ENCODE measurements around the gene PRKG1.
"Not testable (repeated sequence)": the region's sequence is repeated elsewhere in the genome, so short reads cannot be mapped to it uniquely, and the experiment has no call there.

The PRKG1 gene

GRCh38 chr10:51993475-51993874 is 919.2 kb downstream of the PRKG1 start:
- DNase-seq (ENCODE audit: low read depth, low spot score) = no peak
- H3K4me3 ChIP-seq (ENCODE audit: low read length) = no peak overlapping the region

GRCh38 chr10:51999096-51999495 is 924.8 kb downstream of the PRKG1 start:
- DNase-seq (ENCODE audit: low read depth, low spot score) = no peak
- no peak overlapping the region for H3K4me3 ChIP-seq (ENCODE audit: low read length)

- no peak overlapping the region for H3K4me3 ChIP-seq (ENCODE audit: low read length)
- DNase-seq (ENCODE audit: low read depth, low spot score) = peak; percentile 16
Observed at GRCh38 chr10:52004342-52004949, 930.2 kb downstream of the PRKG1 start.

DNA sequence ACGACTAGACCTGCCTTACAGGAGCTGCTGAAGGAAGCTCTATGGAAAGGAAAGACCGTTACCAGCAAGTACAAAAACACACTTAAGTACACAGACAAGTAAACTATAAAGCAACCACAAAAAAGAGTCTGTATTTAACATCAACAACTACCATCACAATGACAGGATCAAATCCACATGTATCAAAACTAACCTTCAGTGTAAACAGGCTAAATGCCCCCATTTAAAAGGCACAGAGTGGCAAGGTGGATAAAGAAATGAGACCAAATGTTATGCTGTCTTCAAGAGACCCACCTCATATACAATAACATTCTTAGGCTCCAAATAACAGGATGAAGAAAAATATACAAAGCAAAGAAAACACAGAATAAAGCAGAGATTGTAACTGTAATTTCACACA is 932.8 kb downstream of the PRKG1 start:
- DNase-seq (ENCODE audit: low read depth, low spot score) = no peak

GRCh38 chr10:52011118-52011517 is 936.8 kb downstream of the PRKG1 start:
- H3K4me3 ChIP-seq (ENCODE audit: low read length) = no peak overlapping the region
- no peak for DNase-seq (ENCODE audit: low read depth, low spot score)

More for the DNA sequence above, 932.8 kb downstream of the PRKG1 start:
- no peak overlapping the region for H3K4me3 ChIP-seq (ENCODE audit: low read length)

DNA sequence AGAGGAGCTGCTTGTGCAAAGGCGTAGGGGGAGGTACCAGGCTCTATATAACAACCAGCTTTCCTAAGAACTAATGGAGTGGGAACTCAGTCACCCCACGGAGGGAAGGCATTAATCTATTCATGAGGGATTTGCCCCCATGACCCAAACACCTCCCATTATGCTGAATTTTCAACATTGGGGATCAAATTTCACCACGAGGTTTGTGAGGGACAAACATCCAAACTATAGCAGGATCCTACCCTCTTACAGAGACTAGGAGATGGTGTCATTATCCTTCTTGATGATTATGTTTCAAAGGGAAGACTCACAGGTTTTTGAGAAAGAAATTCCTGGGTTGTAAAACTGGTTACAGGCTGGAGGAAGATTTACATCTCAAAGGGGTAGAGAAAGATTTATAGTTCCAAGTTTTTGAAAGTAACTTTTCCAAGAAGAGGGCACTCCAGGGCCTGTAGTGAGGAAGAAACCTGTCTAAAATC is 944.8 kb downstream of the PRKG1 start:
- no peak overlapping the region for H3K4me3 ChIP-seq (ENCODE audit: low read length)
- no peak for DNase-seq (ENCODE audit: low read depth, low spot score)

GRCh38 chr10:52019656-52020055 is 945.4 kb downstream of the PRKG1 start:
- H3K4me3 ChIP-seq (ENCODE audit: low read length) = no peak overlapping the region
- DNase-seq (ENCODE audit: low read depth, low spot score) = no peak

GRCh38 chr10:52020173-52020572 is 945.9 kb downstream of the PRKG1 start:
- no peak overlapping the region for H3K4me3 ChIP-seq (ENCODE audit: low read length)
- DNase-seq (ENCODE audit: low read depth, low spot score) = no peak

GRCh38 chr10:52020702-52021101 is 946.4 kb downstream of the PRKG1 start:
- no peak for DNase-seq (ENCODE audit: low read depth, low spot score)
- no peak overlapping the region for H3K4me3 ChIP-seq (ENCODE audit: low read length)

DNA sequence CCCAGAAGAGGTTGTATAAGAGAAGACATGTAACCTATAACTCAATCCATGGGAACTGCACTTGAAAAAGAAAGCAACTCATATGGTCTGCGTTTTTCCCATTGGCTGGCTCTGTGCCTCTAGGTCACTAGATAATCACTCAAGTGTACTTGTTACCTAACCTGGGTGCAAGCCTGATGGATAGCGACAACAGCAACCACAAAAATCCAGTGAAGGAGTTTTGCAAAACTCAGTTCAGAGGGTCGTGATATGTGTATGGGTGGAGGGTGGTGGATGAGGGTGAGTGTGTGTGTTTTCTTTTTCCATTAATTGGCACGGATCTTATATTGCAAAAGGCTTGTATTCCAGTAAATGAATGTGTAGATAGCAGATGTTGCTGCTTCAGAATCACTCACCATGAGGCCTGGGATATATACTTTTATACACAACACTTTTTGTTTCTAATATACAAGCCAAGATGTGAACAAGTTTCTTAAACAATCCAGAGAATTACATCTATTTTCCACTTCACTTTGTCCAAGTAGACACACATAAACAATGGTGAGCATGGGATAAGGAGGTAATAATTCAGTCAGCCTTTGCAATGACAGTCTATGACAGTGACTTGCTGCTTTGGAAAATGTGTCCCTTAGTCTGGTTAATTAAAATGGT is 952.9 kb downstream of the PRKG1 start:
- DNase-seq (ENCODE audit: low read depth, low spot score) = no peak
- no peak overlapping the region for H3K4me3 ChIP-seq (ENCODE audit: low read length)

- H3K4me3 ChIP-seq (ENCODE audit: low read length) = no peak overlapping the region
- DNase-seq (ENCODE audit: low read depth, low spot score) = no peak
Observed at GRCh38 chr10:52028523-52028858, 954.2 kb downstream of the PRKG1 start.

DNA sequence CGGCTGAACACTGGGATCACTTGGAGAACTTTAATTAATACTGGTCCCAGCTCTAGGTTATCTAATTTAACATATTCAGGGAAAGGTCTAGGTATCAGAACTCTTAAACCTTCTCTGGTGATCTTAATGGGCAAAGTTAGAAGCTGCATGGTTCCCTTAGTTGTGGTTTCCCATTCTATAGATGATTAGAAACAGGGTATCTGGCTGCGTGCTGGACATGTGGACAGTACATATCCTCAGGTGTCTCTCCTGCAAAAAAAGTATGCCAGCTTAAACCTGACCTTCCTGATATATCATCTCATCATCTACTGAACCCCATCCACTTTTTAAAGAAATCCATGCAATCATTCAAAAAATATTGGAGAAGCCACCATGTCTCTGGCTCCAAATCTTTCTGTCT is 955.3 kb downstream of the PRKG1 start:
- no peak for DNase-seq (ENCODE audit: low read depth, low spot score)
- H3K4me3 ChIP-seq (ENCODE audit: low read length) = no peak overlapping the region

DNA sequence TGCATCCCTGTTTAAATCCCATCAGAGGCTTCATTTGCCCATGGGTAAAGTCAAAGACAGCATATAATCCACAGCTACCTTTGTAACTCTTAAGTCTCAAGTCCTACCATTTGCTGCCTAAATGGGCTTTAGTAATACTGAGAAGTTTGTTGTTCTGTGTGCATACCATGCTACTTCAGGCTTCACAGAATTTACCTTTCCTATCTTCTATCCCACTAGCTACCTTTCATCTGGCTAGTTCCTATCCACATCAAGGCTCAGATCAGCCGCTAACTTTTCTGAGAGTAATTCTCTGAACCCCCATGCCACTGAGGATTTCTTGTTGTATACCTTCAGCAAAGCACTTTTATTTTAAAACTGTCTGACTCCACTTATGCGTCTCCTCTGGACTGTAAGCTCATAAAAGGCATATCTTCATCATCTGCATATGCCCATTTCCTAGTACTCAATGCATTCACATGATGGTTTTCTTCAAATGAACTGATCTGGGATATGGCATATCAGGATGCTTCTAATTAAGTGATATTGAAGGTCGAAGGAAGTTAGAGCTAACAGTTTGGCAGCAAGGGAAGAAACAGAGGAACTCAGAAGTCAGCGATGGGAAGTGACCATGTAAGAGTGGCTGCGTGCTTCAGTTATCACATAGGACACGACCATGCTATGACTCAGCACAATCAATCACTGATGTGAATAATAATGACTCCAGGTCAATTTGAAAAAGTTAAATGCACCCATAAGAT is 955.9 kb downstream of the PRKG1 start:
- peak; percentile 1 for DNase-seq (ENCODE audit: low read depth, low spot score)
- no peak overlapping the region for H3K4me3 ChIP-seq (ENCODE audit: low read length)

GRCh38 chr10:52030975-52031374 is 956.7 kb downstream of the PRKG1 start:
- no peak overlapping the region for H3K4me3 ChIP-seq (ENCODE audit: low read length)
- DNase-seq (ENCODE audit: low read depth, low spot score) = no peak

GRCh38 chr10:52031771-52032170 is 957.5 kb downstream of the PRKG1 start:
- H3K4me3 ChIP-seq (ENCODE audit: low read length) = no peak overlapping the region
- DNase-seq (ENCODE audit: low read depth, low spot score) = no peak

DNA sequence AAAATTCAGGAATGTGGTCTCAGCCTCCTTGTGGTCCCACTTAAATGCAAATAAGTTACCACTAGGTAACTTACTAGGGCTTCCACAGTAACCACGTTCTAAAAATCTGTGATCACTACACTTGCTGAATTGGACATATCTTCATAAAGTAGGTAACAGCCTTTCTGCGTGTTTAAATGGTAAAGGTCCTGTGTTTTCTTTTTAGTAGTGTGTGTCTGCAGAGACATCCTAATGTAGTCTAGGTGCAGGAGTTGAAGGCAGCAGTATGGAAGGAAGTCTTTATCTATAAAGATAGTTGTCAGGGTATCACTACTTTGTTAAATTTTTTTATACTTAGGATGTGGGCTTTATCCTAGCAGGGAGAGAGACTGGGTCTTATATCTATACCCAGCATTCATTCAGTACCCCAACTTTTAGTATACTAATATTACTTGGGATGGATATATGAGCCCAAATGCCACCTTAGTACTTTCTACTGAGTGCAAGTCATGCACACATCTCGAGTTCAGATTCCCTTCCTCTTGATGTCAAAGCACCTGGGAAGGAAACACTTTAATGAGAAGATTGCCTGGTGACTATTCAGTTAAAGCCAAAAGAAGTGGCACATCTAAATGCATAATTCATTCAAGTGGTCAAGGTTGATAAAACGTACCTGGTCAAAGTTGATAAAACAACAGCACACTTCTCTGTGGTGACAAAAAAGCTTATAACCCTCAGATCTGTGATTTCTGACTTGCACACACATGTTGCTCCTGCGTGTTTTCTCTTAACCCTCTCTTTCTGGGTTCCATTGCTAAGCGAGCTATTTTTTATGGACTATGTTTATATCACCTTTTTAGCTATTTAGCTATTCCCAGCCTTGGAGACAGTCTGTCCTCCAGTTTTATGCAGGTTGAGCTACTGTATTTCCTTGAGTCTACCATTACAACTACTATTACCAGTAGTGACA is 958.7 kb downstream of the PRKG1 start:
- H3K4me3 ChIP-seq (ENCODE audit: low read length) = no peak overlapping the region
- no peak for DNase-seq (ENCODE audit: low read depth, low spot score)

GRCh38 chr10:52039002-52039793 is 964.9 kb downstream of the PRKG1 start:
- not testable (repeated sequence) for DNase-seq (ENCODE audit: low read depth, low spot score); H3K4me3 ChIP-seq (ENCODE audit: low read length)

- H3K4me3 ChIP-seq (ENCODE audit: low read length) = no peak overlapping the region
- DNase-seq (ENCODE audit: low read depth, low spot score) = no peak
Observed at GRCh38 chr10:52040486-52040885, 966.2 kb downstream of the PRKG1 start.

DNA sequence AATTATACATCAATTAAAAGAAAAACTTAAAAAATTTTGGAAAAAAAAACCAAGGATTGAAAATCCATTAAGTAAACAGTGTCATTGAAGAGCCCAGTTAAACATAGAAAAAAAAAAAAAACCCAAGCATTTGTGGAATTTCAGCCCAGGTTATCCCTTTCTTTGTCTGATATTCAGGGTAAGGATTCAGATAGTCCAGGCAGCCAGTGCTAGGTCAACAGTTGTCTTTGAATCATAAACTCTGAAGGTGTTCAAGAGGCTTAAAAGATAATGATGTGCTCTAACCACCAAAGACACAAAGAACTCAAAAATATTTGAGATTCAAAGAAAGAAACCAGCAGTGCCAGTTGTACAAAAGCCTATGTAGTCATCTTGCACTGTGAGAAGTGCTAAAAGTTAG is 969.5 kb downstream of the PRKG1 start:
- no peak overlapping the region for H3K4me3 ChIP-seq (ENCODE audit: low read length)
- no peak for DNase-seq (ENCODE audit: low read depth, low spot score)

All from Jurkat, Clone E6-1 (cell line).